Subcutaneous adipose tissue (tissue), 4 donors: ENCODE data around the gene CLK4. TPM values are rescaled to one million over a fixed set of nuclear protein-coding genes. Genes with fewer than 3 reads are reported as not detected.

Experiments
- total RNA-seq, 4 donors: library from RNA; depleted of rRNA; stranded (reverse); fragments of >200 nt; gene quantifications; one replicate each; pipeline ENCODE4 v1.1.0, GENCODE V29; 2016
- TF ChIP-seq, protein P1 (sequence below): fragments of 450-650 bp; IDR thresholded peaks from one replicate; pipeline ENCODE4 v1.5.1; 2016; ENCODE audit warnings: low read depth, mild to moderate bottlenecking, control low read depth, antibody characterized with exemption, moderate library complexity

CLK4 gene
- total RNA-seq, 4 donors from 2014 or later: 51.7 to 67.2 (median 59.7) TPM

DNA sequence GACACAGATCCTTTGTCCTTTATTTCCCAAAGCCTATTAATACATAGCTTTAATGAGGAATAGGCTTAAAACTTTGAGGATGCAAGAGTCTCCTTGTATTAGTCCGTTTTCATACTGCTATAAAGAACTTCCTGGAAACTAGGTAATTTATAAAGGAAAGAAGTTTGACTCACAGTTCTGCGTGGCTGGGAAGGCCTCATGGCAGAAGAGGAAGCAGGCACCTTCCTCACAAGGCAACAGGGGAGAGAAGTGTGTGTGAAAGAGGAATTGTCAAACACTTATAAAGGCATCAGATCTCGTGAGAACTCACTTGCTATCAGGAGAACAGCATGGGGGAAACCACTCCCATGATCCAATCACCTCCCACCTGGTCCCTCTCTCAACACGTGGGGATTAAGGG, 5.4 kb upstream of the CLK4 start:
- TF ChIP-seq, protein P1, sequence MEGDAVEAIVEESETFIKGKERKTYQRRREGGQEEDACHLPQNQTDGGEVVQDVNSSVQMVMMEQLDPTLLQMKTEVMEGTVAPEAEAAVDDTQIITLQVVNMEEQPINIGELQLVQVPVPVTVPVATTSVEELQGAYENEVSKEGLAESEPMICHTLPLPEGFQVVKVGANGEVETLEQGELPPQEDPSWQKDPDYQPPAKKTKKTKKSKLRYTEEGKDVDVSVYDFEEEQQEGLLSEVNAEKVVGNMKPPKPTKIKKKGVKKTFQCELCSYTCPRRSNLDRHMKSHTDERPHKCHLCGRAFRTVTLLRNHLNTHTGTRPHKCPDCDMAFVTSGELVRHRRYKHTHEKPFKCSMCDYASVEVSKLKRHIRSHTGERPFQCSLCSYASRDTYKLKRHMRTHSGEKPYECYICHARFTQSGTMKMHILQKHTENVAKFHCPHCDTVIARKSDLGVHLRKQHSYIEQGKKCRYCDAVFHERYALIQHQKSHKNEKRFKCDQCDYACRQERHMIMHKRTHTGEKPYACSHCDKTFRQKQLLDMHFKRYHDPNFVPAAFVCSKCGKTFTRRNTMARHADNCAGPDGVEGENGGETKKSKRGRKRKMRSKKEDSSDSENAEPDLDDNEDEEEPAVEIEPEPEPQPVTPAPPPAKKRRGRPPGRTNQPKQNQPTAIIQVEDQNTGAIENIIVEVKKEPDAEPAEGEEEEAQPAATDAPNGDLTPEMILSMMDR: no peak

DNA sequence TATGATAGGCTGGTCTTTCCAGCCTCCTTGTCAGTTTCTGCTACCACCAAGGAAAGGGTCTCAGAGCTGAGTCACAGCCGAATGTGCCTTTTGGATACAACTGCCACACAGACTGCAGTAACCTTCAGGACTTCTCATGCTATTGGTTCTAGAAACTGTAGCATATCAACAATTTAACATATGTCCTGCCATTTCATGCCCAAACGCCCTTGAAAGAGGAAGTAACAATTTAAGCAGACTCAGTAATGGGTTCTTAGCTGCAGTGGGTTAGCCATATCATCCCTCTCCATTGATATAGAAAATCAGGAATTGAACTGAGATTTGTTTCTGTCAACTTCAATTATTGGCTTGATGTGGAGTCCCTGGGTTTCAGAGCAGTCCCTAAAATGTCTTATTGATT, 4.1 kb upstream of the CLK4 start:
- TF ChIP-seq, protein P1: no peak

DNA sequence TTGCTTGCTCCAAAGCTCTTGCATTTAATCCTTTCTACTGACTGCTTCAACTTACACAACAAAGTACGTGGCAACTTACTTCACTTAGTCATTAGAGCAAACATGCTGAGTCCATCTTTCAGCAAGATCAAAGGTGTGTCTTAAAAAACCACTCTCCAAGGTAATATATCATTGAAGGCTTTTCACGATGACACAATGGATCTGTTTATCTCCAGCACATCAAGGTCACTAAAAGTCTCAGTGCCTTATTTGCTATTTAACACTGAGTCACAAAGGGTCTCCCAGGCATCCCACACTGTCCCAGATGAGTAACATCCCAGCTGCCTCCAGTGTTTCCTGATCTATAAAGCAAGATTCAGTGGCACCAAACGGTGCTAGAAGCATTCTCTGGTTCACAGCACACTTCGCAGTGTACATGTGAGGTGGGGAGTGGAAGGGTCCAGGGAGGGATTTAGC, 3.7 kb upstream of the CLK4 start:
- TF ChIP-seq, protein P1: no peak

DNA sequence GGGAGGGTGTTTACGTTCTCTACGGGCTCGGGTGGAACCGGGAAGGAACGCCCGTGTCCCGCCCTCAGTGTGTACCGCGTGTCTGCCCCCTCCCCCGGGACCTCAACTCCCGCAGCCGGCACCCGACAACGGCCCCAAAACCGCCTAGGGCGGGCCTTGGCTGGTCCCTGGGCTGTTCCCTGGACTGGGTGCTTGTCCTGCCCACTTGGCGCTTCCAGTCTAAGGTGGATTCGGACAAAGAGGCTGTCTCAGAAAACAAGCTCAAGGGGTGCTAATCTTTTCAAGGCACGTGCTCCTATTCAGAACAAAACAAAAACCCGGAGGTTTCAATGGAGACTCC, 379 bp upstream of the CLK4 start:
- TF ChIP-seq, protein P1: no peak

- TF ChIP-seq, protein P1: no peak
Measured at GRCh38 chr5:178625679-178626483, 969 bp downstream of the CLK4 start.

- TF ChIP-seq, protein P1: no peak
Measured at GRCh38 chr5:178624631-178625546, 2.0 kb downstream of the CLK4 start.

DNA sequence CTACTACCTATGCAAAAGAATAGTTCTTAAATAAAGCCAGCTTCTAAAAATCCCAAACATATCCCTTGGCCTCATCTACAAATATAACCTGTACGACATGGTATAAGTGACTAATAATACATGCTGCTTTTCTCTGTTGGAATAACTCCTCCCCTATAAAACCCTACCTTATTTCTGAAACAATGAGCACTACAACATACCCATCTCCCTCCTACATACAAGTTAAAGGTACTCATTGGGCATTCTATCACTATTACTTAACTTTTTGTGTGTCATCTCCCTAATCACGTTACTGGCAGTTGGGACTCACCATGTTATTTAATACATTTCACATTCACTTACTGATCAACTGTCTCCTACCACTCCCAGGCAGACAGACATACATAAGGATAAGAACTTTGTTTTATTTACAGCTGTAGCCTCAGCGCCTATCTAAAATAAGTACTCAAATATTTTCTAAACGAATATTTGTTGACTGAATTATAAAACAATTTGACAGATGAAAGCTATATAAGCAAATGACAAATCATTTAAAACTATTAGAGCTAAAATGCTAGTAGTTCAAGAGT, 4.1 kb downstream of the CLK4 start:
- TF ChIP-seq, protein P1: no peak
